CD4-positive, alpha-beta T cell treated with Interleukin-12 subunit alpha and Interleukin-12 subunit beta, for 1 hour (primary cell): Measurements from ENCODE around the gene TREML4.

Source experiments
- DNase-seq: peaks from one replicate; pipeline ENCODE4 v3.0.0-alpha.2; 2020

TREML4 gene

DNA sequence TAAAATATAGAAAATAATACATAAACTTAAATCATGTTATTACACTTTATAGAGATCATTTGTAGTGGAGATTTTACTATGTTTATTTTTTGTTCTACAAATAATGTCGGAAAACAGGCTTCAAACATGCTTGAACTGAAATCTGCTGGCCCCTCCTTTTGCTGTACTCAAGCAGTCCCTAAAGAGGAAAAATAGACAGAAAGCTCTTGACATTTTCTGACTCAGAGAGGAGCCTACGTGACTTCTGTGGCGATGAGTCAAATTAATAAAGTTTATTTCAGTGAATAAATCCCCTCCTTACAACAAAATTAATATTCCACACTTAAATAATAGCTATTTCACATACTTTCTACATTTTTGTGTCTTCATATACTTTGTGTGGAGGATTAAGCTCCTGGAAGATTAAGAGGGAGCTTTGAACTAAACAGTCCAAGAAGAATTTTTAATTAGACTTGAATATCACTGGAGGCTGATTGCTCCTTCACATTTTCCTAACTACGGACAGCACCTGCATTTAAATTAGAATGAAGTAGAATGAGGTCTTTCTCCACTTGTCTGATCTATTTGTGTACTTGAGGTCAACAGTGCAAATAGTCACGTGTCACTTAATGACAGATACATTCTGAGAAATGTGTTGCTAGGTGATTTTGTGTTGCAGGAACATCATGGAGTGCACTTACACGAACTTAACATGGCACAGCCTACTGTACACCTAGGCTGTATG lies 60.0 kb downstream of the TREML4 start:
- DNase-seq = no peak
